Upper lobe of left lung (tissue), 6 donors: ENCODE results near the gene CLSTN2. TPM values are rescaled to one million over a fixed set of nuclear protein-coding genes. Genes with fewer than 3 reads are reported as not detected.

Source experiments
- ATAC-seq, 2 donors: fragments of 200-7000 bp; cut with Tn5 transposase; one replicate each; pipeline ENCODE4 v1.9.1; 2022; ENCODE audit warnings: mild to moderate bottlenecking in 2 of 2, moderate library complexity in 2 of 2; ENCODE audit not compliant: low FRiP score in 2 of 2
- DNase-seq, 2 donors: peaks; one replicate each; pipeline ENCODE4 v3.0.0-alpha.2; 2019 to 2020
- H3K27ac ChIP-seq, 4 donors: fragments of 200-600 bp; sonication (generic); one replicate each; pipeline ENCODE4 v1.5.1; 2016 to 2019
- H3K27me3 ChIP-seq, 4 donors: fragments of 200-600 bp; sonication (generic); one replicate each; pipeline ENCODE4 v1.5.1; 2017 to 2019
- H3K36me3 ChIP-seq, 4 donors: fragments of 200-600 bp; sonication (generic); one replicate each; pipeline ENCODE4 v1.5.1; 2016 to 2019
- H3K4me1 ChIP-seq, 4 donors: fragments of 200-600 bp; sonication (generic); one replicate each; pipeline ENCODE4 v1.5.1; 2018 to 2019
- H3K4me3 ChIP-seq, 4 donors: fragments of 200-600 bp; sonication (generic); one replicate each; pipeline ENCODE4 v1.5.1; 2017 to 2019; ENCODE audit warnings: mild to moderate bottlenecking in 2 of 4, moderate library complexity in 1 of 4
- H3K9me3 ChIP-seq, 4 donors: fragments of 200-600 bp; sonication (generic); one replicate each; pipeline ENCODE4 v1.5.1; 2018 to 2019
- CTCF ChIP-seq, 6 experiments: fragments of 450-650 bp in 4 of 6; fragments of 200-600 bp in 2 of 6; sonication (generic) in 2 of 6; IDR thresholded peaks; one replicate each; pipeline ENCODE4 v1.5.1; 2016 to 2019; ENCODE audit warnings: antibody characterized with exemption in 6 of 6
- EP300 ChIP-seq, 4 donors: sonication (generic); formaldehyde crosslinking; IDR thresholded peaks; one replicate each; pipeline ENCODE4 v1.5.1; 2017; ENCODE audit warnings: antibody characterized with exemption in 4 of 4, control low read depth in 2 of 4
- POLR2A ChIP-seq, 4 donors: fragments of 450-650 bp; IDR thresholded peaks; one replicate each; pipeline ENCODE4 v1.5.1; 2016 to 2017; ENCODE audit warnings: antibody characterized with exemption in 4 of 4, mild to moderate bottlenecking in 2 of 4
- POLR2AphosphoS5 ChIP-seq, 2 donors: sonication (generic); formaldehyde crosslinking; IDR thresholded peaks; one replicate each; pipeline ENCODE4 v1.5.1; 2017; ENCODE audit warnings: antibody characterized with exemption in 2 of 2
- WGBS, 2 donors: methylation state at CpG; one replicate each; pipeline ENCODE4 v1.1.5; 2017 to 2018; 5-methylcytosine and 5-hydroxymethylcytosine counted together
- total RNA-seq, 6 donors: library from RNA; depleted of rRNA in 4 of 6; stranded (reverse); fragments of >200 nt in 4 of 6; gene quantifications; one replicate each; pipeline versions ENCODE4 v1.1.0 to v1.2.1, GENCODE V29; 2016 to 2021
- donor health status: DM: no; HTN: no; CAD: no; lungs with moderate emphysema.
- donor health status: DM: no; HTN: yes; CAD: no; lungs with severe emphysema.

CLSTN2 gene
- total RNA-seq, 6 donors from 2014 or later, result 1.0 to 4.3 (median 1.6) TPM

DNA sequence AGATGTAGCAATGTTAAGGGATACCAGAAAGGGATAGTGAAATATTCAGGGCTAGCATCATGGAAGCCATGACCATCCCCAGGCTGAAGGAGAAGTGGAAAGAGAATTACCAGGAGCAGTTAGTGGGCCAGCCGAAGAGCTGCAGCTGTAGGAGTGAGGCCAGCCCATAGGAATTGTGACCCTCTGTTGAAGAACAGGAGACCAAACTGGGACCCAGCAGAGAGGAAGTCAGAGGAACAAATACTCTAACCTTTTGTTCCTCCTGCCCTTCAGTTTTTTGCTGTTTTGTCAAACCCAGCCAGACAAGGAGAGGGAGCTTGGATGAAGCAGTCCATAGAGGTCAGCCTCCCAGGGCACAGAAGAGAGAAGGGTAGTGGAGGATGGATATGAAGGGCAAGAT is 115.4 kb downstream of the CLSTN2 start:
- Histone ChIP-seq H3K4me1 (no peaks in the 10 kb centered on the region), H3K27me3 (no peaks in the 10 kb centered on the region), H3K4me3 (no peak overlapping the region), H3K36me3 (no peaks in the 10 kb centered on the region), H3K27ac (no peak overlapping the region), H3K9me3 (no peaks in the 10 kb centered on the region)
- ATAC-seq (no peak), DNase-seq (no peak)
- 85 to 90% methylated on average over 1 of the region's 1 CpG for WGBS, 2 donors
- TF ChIP-seq CTCF (IDR thresholded peaks at IDR 0.05) (no peak), EP300 (IDR thresholded peaks at IDR 0.05) (no peak)

GRCh38 chr3:140051019-140051957 is 116.3 kb downstream of the CLSTN2 start:
- WGBS, 2 donors, result 46 to 63% methylated on average over 11 to 12 of the region's 12 CpGs
- Histone ChIP-seq H3K27ac (no peak overlapping the region), H3K4me3 (no peak overlapping the region), H3K27me3 (no peaks in the 10 kb centered on the region), H3K36me3 (no peaks in the 10 kb centered on the region), H3K4me1 (no peaks in the 10 kb centered on the region), H3K9me3 (no peaks in the 10 kb centered on the region)
- TF ChIP-seq POLR2AphosphoS5 (IDR thresholded peaks at IDR 0.05), result no peak
- no peak for TF ChIP-seq EP300 (IDR thresholded peaks at IDR 0.05)
- no peak for TF ChIP-seq CTCF (IDR thresholded peaks at IDR 0.05)
- TF ChIP-seq POLR2A (IDR thresholded peaks at IDR 0.05), result no peak
- ATAC-seq (no peak), DNase-seq (peak in 1 of 2 donors; percentile 32)

- no peaks in the 10 kb centered on the region for H3K36me3 ChIP-seq
- no peak overlapping the region for H3K27ac ChIP-seq
- no peaks in the 10 kb centered on the region for H3K9me3 ChIP-seq
- no peak overlapping the region for H3K4me3 ChIP-seq
- ATAC-seq (no peak), DNase-seq (no peak)
- no peak for TF ChIP-seq EP300 (IDR thresholded peaks at IDR 0.05)
- TF ChIP-seq POLR2AphosphoS5 (IDR thresholded peaks at IDR 0.05), result no peak
- TF ChIP-seq POLR2A (IDR thresholded peaks at IDR 0.05), result no peak
- TF ChIP-seq CTCF (IDR thresholded peaks at IDR 0.05), result no peak
- WGBS, 2 donors, result 43 to 55% methylated on average over 9 to 11 of the region's 11 CpGs
- no peaks in the 10 kb centered on the region for H3K4me1 ChIP-seq
- no peaks in the 10 kb centered on the region for H3K27me3 ChIP-seq
Observed at GRCh38 chr3:140052771-140053702, 118.1 kb downstream of the CLSTN2 start.

DNA sequence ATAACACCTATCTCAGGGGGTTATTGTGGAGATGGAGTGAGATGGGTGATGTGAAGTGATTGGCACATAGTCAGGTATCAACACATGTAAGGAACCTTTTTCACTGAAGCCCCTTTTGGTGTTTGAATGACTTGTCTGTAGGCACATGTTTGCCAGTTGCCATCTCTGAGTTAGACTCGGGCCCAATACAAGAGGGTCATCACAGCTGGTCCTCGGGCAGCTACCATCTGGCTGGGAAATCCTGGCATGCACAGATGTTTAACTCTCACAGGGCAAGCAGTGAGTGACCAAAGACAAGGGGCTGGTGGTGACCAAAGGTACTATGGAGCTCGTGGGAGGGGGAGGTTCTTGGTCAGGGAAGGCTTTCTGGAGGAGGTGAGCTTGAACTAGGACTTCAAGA is 118.8 kb downstream of the CLSTN2 start:
- TF ChIP-seq EP300 (IDR thresholded peaks at IDR 0.05), result no peak
- TF ChIP-seq CTCF (IDR thresholded peaks at IDR 0.05), result no peak
- no peak for TF ChIP-seq POLR2AphosphoS5 (IDR thresholded peaks at IDR 0.05)
- TF ChIP-seq POLR2A (IDR thresholded peaks at IDR 0.05), result no peak
- 76 to 88% methylated on average over 3 of the region's 3 CpGs for WGBS, 2 donors
- H3K4me3 ChIP-seq, result no peak overlapping the region
- DNase-seq (no peak), ATAC-seq (no peak)
- no peaks in the 10 kb centered on the region for H3K9me3 ChIP-seq
- H3K27ac ChIP-seq, result no peak overlapping the region
- H3K27me3 ChIP-seq, result no peaks in the 10 kb centered on the region
- H3K36me3 ChIP-seq, result no peaks in the 10 kb centered on the region
- no peaks in the 10 kb centered on the region for H3K4me1 ChIP-seq
